GM12878 (cell line): ENCODE measurements around the gene SLC13A2.

Experiments used
- CTCF ChIP-seq, 3 experiments: IDR thresholded peaks in 2 of 3; conservative IDR thresholded peaks in 1 of 3; 2 replicates each; pipeline ENCODE4 v1.5.1; 2011; ENCODE audit warnings: low read depth in 3 of 3, low read length in 3 of 3, mild to moderate bottlenecking in 3 of 3, control low read depth in 2 of 3, moderate library complexity in 2 of 3, inconsistent platforms in 1 of 3, mixed read lengths in 1 of 3; ENCODE audit not compliant: control insufficient read depth in 2 of 3, insufficient read depth in 1 of 3; ENCODE audit errors: extremely low read depth in 1 of 3
- MAX ChIP-seq: IDR thresholded peaks from 2 replicates; pipeline ENCODE4 v1.6.1; 2012; ENCODE audit warnings: low read depth, low read length, improper control_type of control experiment
- ZBTB4 ChIP-seq: fragments of 450-650 bp; formaldehyde crosslinking; IDR thresholded peaks from 2 replicates; pipeline ENCODE4 v1.4.0; 2022; ENCODE audit warnings: mild to moderate bottlenecking, moderate library complexity

DNA sequence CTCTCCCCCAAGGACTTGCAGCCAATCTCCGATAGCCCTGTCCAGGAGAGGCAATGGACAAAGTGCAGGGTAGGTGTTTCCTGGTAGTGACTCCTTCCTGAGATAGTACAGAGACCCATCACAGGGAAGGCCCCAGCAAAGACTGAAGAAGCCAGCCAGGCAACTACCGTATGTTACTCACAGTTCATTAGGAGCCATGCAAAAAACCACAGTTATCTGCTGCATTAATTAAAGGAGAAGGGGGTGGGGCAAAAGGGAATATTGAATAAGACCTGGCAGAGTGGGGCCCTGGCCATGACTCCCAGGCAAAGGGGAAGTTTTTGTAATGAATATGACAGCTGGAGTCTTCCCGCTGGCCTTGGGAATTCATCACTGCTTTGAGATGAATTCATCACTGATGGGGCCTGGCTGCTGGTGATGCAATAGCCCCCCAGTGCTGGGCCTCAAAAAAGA, 2.5 kb upstream of the SLC13A2 start:
- no peak for TF ChIP-seq CTCF (IDR thresholded peaks at IDR 0.05 in 2 of 3, conservative IDR thresholded peaks at IDR 0.05 in 1 of 3; ENCODE audit: control insufficient read depth in 2 of 3, extremely low read depth in 1 of 3, insufficient read depth in 1 of 3, low read depth in 3 of 3, low read length in 3 of 3)
- TF ChIP-seq MAX, result no peak
- TF ChIP-seq ZBTB4, result no peak
